Measurements from ENCODE around the gene AMBP.

Gene AMBP

DNA sequence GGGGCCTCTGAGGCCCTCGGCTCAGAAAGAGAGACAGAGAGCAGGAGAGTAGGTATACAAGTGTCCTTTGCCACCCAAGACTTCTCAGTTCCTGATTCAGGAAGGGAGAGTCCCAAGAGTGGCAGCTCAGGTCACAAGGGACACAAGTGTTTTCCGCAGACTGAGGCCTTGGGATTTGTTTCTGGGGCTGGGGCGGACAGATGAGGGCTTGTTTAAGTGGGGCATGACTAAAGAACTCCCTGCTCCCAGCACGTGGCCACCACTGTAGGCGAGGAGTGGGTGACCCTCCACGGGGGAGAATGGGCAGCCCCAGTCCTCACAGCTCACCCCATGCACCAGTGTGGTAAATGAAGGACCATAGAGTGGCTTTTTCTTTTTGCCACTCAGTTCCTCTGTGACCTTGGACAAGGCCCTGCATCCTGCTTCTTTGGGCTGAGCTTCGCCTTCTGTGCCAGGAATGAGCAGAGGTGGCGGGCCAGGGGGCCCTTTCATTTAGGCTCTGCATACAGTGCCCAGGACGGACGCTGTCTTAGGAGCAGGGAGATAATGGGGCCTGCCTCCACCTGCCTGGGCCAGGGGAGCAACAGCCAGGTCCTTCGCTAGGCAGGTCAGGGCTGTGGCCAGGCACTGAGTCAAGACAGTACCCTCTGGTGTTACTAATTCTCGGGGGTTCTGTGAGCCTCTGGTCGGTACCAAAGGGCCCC is 50.8 kb downstream of the AMBP start:
- no peak overlapping the region for H3K4me3 ChIP-seq (ENCODE audit: low read depth, low read length)
- ChIA-PET CTCF (interaction anchor here (1.4 to 2.8 kb wide), 2 partner anchors 9 to 291 kb away, joined by 3 to 9 read pairs; no protein-coding TSS in a partner anchor), POLR2A (no interaction called here)
- no peak for DNase-seq (ENCODE audit: low read depth, low spot score)
- TF ChIP-seq, protein P1, sequence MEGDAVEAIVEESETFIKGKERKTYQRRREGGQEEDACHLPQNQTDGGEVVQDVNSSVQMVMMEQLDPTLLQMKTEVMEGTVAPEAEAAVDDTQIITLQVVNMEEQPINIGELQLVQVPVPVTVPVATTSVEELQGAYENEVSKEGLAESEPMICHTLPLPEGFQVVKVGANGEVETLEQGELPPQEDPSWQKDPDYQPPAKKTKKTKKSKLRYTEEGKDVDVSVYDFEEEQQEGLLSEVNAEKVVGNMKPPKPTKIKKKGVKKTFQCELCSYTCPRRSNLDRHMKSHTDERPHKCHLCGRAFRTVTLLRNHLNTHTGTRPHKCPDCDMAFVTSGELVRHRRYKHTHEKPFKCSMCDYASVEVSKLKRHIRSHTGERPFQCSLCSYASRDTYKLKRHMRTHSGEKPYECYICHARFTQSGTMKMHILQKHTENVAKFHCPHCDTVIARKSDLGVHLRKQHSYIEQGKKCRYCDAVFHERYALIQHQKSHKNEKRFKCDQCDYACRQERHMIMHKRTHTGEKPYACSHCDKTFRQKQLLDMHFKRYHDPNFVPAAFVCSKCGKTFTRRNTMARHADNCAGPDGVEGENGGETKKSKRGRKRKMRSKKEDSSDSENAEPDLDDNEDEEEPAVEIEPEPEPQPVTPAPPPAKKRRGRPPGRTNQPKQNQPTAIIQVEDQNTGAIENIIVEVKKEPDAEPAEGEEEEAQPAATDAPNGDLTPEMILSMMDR (IDR thresholded peaks at IDR 0.05; ENCODE audit: insufficient read depth, low read length, missing control alignments) = no peak

DNA sequence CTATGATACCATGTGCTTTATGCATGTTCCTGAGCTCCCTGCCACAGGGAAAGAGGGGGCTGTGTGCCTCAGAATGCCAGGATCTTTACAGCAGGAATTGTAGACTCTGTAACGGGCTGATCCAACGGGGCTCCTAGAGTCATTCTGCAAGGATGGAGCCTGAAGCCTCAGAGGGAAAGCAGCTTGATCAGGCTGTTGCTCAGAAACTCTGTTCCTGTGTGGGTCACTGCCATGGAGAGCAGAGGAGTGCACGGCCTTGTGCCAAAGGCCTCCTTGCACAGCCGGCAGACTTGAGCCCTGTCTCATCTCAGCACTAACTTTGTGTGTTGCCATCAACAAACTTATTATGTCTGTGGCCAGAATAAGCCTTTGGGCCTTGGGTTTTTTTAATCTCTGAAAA is 51.8 kb downstream of the AMBP start:
- no peak overlapping the region for H3K4me3 ChIP-seq (ENCODE audit: low read depth, low read length)
- CTCF ChIA-PET = interaction anchor here (0.7 to 2.8 kb wide), 6 partner anchors 8 to 290 kb away, joined by 3 to 9 read pairs (median 4); no protein-coding TSS in a partner anchor
- POLR2A ChIA-PET = no interaction called here

DNA sequence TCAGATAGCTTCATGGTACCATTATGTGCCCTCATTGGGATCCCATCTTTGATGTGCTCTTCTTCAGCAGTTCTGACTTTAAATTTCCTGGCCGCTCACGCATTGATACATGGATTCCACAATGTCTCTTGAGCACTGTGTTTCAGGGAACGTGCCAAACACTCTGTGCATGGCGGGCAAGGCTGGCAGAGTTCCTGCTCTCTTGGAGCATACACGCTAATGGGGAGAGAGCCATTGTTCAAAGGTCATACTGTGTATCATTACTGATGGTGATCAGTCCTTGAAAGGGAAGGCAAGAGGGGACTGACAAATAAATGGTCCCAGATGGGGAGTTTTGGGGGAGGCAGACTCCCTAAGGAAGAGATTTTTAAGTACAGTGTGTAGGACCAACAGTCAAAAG is 52.3 kb downstream of the AMBP start:
- POLR2A ChIA-PET = no interaction called here
- TF ChIP-seq, protein P1 (IDR thresholded peaks at IDR 0.05; ENCODE audit: insufficient read depth, low read length, missing control alignments) = no peak
- no peak overlapping the region for H3K4me3 ChIP-seq (ENCODE audit: low read depth, low read length)
- CTCF ChIA-PET = interaction anchor here (0.7 to 2.8 kb wide), 8 partner anchors 8 to 289 kb away, joined by 3 to 9 read pairs (median 4); no protein-coding TSS in a partner anchor
- no peak for DNase-seq (ENCODE audit: low read depth, low spot score)

More for the DNA sequence above, 51.8 kb downstream of the AMBP start:
- no peak for DNase-seq (ENCODE audit: low read depth, low spot score)
- TF ChIP-seq, protein P1 (IDR thresholded peaks at IDR 0.05; ENCODE audit: insufficient read depth, low read length, missing control alignments) = no peak

DNA sequence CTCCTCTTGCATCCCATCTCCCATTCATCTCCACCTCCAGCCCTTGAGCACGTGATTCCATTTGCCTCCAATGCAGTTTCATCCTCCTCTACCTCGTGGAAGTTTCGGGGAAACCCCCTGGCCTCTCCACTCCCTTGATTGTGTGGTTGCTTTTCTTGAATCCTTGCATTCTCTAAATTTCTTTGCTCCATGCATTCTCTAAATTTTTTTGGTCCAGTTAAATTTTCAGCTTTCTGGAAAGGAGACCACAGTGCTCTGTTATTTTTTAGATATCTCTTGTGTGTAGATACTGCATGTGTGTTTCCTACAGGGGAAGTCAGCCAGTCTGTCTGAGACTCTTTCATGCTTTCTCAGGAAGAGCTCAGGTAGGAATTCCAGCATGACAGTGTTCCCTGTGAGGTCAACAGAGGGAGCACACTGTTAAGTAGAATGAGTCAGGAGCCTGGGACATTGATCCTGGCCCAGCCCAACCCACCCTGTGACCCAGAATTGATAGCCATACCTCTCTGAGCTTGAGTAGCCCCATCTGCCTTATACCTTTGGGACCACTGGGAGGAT is 52.8 kb downstream of the AMBP start:
- ChIA-PET POLR2A (no interaction called here), CTCF (interaction anchor here (1.1 to 2.8 kb wide), 5 partner anchors 9 to 289 kb away, joined by 3 to 9 read pairs (median 6); no protein-coding TSS in a partner anchor)
- no peak for DNase-seq (ENCODE audit: low read depth, low spot score)
- TF ChIP-seq, protein P1 (IDR thresholded peaks at IDR 0.05; ENCODE audit: insufficient read depth, low read length, missing control alignments) = no peak
- no peak overlapping the region for H3K4me3 ChIP-seq (ENCODE audit: low read depth, low read length)

DNA sequence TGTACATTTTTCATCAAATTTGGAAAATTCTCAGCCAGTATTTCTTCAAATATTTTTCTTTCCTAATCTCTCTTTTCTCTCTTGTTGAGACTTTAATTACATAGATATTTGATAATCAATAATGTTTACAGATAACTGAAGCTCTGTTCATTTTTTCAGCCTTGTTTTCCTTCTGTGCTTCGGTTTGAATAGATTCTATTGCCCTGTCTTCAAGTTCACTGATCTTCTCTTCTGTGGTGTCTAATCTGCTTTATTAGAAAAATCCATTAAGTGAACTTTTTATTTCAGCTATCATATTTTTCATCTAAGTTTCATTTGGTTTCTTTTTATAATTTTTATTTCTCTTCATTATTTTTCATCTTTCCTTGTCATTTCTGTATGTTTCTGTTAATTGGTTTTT is 54.1 kb downstream of the AMBP start:
- ChIA-PET POLR2A (no interaction called here), CTCF (interaction anchor here (0.8 to 2.2 kb wide), 10 partner anchors 9 to 342 kb away, joined by 3 to 9 read pairs (median 4); no protein-coding TSS in a partner anchor)
- no peak for DNase-seq (ENCODE audit: low read depth, low spot score)
- TF ChIP-seq, protein P1 (IDR thresholded peaks at IDR 0.05; ENCODE audit: insufficient read depth, low read length, missing control alignments) = no peak
- H3K4me3 ChIP-seq (ENCODE audit: low read depth, low read length) = no peak overlapping the region

DNA sequence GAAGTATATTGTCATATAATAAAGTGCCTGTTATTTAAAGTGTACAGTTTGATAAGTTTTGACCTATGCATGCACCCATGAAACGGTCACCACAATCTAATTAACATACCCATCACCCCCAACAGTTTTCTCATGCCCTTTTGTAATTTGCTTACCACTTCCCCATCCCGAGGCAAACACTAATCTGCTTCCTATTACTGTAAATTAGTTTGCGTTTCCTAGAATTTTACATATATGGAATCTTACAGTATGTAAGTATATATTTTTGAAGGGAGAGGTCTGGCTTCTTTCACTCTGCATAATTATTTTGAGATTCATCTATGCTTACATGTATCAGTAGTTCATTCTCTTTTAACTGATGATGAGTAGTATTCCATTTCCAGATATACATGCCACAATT is 56.5 kb downstream of the AMBP start:
- TF ChIP-seq, protein P1 (IDR thresholded peaks at IDR 0.05; ENCODE audit: insufficient read depth, low read length, missing control alignments) = no peak
- DNase-seq (ENCODE audit: low read depth, low spot score) = no peak
- ChIA-PET POLR2A (no interaction called here), CTCF (interaction anchor here (0.7 to 1.3 kb wide), 3 partner anchors 11 to 214 kb away, joined by 3 to 4 read pairs (median 3); no protein-coding TSS in a partner anchor)
- no peak overlapping the region for H3K4me3 ChIP-seq (ENCODE audit: low read depth, low read length)
